ENCODE results near the gene FNDC3B.

DNA sequence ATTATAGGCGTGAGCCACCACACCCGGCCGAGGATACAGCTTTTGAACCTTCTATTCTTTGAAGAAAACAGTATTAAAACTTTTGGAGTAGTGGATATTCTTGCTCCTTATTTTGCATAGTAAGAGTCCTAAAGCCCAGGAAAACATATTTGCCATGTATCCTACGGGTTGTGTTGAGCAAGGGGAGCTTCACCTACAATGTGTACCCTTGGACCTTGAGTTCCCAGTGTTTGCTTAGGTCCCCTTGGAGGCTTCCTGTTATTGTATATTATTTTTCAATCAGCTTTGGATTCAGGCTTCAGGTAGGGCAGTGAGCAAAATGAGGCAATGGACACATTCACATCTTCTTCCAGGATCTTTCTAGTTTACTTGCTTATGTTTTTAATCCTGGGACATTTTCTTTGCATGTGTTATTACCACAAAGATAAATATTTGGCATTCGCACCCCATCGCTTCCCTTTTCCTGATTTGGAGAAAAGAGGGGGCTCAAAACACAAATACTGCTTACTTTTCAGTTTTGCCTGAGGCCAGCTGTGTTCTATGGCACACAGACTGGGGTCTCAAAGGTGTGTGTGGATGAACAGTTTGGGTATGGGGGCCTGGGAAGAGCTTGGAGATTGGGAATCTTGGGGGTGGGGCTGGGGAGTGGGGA lies 88.7 kb downstream of the FNDC3B start:
- no peak for TF ChIP-seq RAD21 (IDR thresholded peaks at IDR 0.05; ENCODE audit: low read depth)
- TF ChIP-seq EGR1 (IDR thresholded peaks at IDR 0.05) = no peak
- no peak for TF ChIP-seq CREB1 (IDR thresholded peaks at IDR 0.05; ENCODE audit: low read depth)
- no peak for TF ChIP-seq TAF1 (IDR thresholded peaks at IDR 0.05; ENCODE audit: low read depth)
- TF ChIP-seq YY1 (IDR thresholded peaks at IDR 0.05; ENCODE audit: low read depth) = no peak
- TF ChIP-seq FOXM1 (IDR thresholded peaks at IDR 0.05; ENCODE audit: borderline replicate concordance, low read depth) = no peak
- no peak for TF ChIP-seq EP300 (IDR thresholded peaks at IDR 0.05; ENCODE audit: borderline replicate concordance)
- TF ChIP-seq, protein P1, sequence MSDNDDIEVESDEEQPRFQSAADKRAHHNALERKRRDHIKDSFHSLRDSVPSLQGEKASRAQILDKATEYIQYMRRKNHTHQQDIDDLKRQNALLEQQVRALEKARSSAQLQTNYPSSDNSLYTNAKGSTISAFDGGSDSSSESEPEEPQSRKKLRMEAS (IDR thresholded peaks at IDR 0.05) = no peak
- TF ChIP-seq ZBTB7A (IDR thresholded peaks at IDR 0.05; ENCODE audit: low read depth) = no peak
- TF ChIP-seq NFIC (IDR thresholded peaks at IDR 0.05) = no peak
- no peak for TF ChIP-seq TCF12 (IDR thresholded peaks at IDR 0.05; ENCODE audit: low read depth)
- no peak for TF ChIP-seq USF1 (IDR thresholded peaks at IDR 0.05)
- TF ChIP-seq REST (IDR thresholded peaks at IDR 0.05; ENCODE audit: low read depth) = no peak
- no peak for TF ChIP-seq CEBPB (IDR thresholded peaks at IDR 0.05)

Measured in Ishikawa (cell line).